Measurements from ENCODE around the gene TNIK. TPM values are rescaled to one million over a fixed set of nuclear protein-coding genes. Genes with fewer than 3 reads are reported as not detected.

Gene TNIK
- total and polyA plus RNA-seq, 2 experiments from 2014 or later: 14.6 to 34.3 TPM

DNA sequence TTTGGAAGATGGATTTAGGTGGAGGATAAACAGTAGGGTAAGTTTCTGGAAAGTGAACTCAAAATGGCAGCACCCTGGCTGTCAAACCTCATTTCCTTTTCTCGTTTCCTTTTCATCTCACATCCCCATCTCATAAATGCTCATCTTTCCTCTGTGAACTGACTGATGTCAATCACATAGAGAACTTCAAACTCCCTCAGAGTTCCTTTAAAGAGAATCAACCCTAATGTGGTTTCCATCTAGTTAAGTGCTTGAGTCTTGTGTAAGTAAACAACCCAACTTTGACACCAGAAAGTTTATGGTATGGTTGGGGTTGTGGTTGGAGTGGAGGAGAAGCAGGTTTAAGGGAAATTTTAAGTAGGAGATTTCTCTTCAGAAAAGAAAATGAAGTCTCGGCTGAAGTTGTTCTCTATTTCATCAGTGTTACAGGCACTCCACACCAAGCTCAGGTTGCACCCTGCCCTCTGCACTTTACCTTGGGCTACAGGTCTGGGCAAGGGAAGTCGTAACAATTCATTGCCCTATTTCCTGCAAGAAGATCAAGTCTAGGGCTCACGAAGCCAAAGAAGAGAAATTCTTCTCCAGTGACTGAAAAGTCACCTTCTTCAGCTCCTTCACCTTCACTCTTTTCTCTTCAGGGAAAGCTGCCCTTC lies 34.4 kb upstream of the TNIK start (continued):
- TF ChIP-seq, protein P1, sequence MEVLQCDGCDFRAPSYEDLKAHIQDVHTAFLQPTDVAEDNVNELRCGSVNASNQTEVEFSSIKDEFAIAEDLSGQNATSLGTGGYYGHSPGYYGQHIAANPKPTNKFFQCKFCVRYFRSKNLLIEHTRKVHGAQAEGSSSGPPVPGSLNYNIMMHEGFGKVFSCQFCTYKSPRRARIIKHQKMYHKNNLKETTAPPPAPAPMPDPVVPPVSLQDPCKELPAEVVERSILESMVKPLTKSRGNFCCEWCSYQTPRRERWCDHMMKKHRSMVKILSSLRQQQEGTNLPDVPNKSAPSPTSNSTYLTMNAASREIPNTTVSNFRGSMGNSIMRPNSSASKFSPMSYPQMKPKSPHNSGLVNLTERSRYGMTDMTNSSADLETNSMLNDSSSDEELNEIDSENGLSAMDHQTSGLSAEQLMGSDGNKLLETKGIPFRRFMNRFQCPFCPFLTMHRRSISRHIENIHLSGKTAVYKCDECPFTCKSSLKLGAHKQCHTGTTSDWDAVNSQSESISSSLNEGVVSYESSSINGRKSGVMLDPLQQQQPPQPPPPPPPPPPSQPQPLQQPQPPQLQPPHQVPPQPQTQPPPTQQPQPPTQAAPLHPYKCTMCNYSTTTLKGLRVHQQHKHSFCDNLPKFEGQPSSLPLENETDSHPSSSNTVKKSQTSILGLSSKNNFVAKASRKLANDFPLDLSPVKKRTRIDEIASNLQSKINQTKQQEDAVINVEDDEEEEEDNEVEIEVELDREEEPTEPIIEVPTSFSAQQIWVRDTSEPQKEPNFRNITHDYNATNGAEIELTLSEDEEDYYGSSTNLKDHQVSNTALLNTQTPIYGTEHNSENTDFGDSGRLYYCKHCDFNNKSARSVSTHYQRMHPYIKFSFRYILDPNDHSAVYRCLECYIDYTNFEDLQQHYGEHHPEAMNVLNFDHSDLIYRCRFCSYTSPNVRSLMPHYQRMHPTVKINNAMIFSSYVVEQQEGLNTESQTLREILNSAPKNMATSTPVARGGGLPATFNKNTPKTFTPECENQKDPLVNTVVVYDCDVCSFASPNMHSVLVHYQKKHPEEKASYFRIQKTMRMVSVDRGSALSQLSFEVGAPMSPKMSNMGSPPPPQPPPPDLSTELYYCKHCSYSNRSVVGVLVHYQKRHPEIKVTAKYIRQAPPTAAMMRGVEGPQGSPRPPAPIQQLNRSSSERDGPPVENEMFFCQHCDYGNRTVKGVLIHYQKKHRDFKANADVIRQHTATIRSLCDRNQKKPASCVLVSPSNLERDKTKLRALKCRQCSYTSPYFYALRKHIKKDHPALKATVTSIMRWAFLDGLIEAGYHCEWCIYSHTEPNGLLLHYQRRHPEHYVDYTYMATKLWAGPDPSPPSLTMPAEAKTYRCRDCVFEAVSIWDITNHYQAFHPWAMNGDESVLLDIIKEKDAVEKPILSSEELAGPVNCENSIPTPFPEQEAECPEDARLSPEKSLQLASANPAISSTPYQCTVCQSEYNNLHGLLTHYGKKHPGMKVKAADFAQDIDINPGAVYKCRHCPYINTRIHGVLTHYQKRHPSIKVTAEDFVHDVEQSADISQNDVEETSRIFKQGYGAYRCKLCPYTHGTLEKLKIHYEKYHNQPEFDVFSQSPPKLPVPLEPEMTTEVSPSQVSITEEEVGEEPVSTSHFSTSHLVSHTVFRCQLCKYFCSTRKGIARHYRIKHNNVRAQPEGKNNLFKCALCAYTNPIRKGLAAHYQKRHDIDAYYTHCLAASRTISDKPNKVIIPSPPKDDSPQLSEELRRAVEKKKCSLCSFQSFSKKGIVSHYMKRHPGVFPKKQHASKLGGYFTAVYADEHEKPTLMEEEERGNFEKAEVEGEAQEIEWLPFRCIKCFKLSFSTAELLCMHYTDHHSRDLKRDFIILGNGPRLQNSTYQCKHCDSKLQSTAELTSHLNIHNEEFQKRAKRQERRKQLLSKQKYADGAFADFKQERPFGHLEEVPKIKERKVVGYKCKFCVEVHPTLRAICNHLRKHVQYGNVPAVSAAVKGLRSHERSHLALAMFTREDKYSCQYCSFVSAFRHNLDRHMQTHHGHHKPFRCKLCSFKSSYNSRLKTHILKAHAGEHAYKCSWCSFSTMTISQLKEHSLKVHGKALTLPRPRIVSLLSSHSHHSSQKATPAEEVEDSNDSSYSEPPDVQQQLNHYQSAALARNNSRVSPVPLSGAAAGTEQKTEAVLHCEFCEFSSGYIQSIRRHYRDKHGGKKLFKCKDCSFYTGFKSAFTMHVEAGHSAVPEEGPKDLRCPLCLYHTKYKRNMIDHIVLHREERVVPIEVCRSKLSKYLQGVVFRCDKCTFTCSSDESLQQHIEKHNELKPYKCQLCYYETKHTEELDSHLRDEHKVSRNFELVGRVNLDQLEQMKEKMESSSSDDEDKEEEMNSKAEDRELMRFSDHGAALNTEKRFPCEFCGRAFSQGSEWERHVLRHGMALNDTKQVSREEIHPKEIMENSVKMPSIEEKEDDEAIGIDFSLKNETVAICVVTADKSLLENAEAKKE (CRISPR knock-in tag; IDR thresholded peaks at IDR 0.05): no peak
- TF ChIP-seq, protein P2, sequence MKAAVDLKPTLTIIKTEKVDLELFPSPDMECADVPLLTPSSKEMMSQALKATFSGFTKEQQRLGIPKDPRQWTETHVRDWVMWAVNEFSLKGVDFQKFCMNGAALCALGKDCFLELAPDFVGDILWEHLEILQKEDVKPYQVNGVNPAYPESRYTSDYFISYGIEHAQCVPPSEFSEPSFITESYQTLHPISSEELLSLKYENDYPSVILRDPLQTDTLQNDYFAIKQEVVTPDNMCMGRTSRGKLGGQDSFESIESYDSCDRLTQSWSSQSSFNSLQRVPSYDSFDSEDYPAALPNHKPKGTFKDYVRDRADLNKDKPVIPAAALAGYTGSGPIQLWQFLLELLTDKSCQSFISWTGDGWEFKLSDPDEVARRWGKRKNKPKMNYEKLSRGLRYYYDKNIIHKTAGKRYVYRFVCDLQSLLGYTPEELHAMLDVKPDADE (IDR thresholded peaks at IDR 0.05): no peak
- no peak for TF ChIP-seq STAT1 (IDR thresholded peaks at IDR 0.05; ENCODE audit: unreplicated experiment)
- TF ChIP-seq, protein P3, sequence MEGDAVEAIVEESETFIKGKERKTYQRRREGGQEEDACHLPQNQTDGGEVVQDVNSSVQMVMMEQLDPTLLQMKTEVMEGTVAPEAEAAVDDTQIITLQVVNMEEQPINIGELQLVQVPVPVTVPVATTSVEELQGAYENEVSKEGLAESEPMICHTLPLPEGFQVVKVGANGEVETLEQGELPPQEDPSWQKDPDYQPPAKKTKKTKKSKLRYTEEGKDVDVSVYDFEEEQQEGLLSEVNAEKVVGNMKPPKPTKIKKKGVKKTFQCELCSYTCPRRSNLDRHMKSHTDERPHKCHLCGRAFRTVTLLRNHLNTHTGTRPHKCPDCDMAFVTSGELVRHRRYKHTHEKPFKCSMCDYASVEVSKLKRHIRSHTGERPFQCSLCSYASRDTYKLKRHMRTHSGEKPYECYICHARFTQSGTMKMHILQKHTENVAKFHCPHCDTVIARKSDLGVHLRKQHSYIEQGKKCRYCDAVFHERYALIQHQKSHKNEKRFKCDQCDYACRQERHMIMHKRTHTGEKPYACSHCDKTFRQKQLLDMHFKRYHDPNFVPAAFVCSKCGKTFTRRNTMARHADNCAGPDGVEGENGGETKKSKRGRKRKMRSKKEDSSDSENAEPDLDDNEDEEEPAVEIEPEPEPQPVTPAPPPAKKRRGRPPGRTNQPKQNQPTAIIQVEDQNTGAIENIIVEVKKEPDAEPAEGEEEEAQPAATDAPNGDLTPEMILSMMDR (conservative IDR thresholded peaks at IDR 0.05; ENCODE audit: low read depth in 2 of 2): no peak

DNA sequence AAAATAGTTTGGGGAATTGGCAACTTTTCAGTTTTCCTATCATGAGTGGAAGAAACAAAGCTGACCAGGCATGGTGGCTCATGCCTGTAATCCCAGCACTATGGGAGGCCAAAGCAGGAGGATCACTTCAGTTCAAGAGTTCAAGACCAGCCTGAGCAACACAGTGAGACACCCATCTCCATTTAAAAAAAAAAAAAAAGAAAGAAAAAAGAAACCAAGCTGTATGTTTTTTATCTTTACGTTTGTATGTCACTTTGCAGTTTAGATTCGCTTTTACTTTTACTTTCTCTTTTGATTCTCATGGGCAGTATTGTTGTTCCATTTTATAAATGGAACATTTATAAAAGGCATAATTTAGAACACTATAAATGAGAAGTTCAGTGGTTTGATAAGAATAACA lies 31.2 kb upstream of the TNIK start:
- Mint-ChIP-seq H3K27ac (no peak overlapping the region), H3K4me1 (no peaks in the 10 kb centered on the region), H3K36me3 (ENCODE audit: low read depth) (no peaks in the 10 kb centered on the region), H3K4me3 (no peak overlapping the region), H3K27me3 (ENCODE audit: insufficient read depth, low read depth, poor library complexity) (peaks cover 2% of the 10 kb centered on the region), H3K9me3 (no peaks in the 10 kb centered on the region)
- no peak for DNase-seq (ENCODE audit: low spot score)
- H3K27me3 ChIP-seq (ENCODE audit: insufficient read depth): no peaks in the 10 kb centered on the region
- no peak overlapping the region for H2AFZ ChIP-seq
- ATAC-seq: no peak
- H4K20me1 ChIP-seq (replicated peaks; ENCODE audit: insufficient read depth): no peaks in the 10 kb centered on the region
- H3K9me2 ChIP-seq (ENCODE audit: insufficient read depth): peaks cover 15% of the 10 kb centered on the region
- H3K4me3 ChIP-seq: no peak overlapping the region
- H3K4me1 ChIP-seq (ENCODE audit: insufficient read depth): no peaks in the 10 kb centered on the region
- no peak overlapping the region for H3K4me2 ChIP-seq
- no peaks in the 10 kb centered on the region for H3K36me3 ChIP-seq (ENCODE audit: insufficient read depth)
- no peaks in the 10 kb centered on the region for H3K79me2 ChIP-seq (replicated peaks; ENCODE audit: insufficient read depth)
- H3F3A ChIP-seq (replicated peaks; ENCODE audit: low read depth): no peaks in the 10 kb centered on the region
- no peak overlapping the region for H3K27ac ChIP-seq (ENCODE audit: low read depth)
- TF ChIP-seq EZH2phosphoT487 (IDR thresholded peaks at IDR 0.05; ENCODE audit: unreplicated experiment): no peak
- TF ChIP-seq, protein P2 (IDR thresholded peaks at IDR 0.05): no peak
